Neural crest cell (in vitro differentiated cells): ENCODE data around the gene MUC5AC. TPM values are rescaled to one million over a fixed set of nuclear protein-coding genes. Genes with fewer than 3 reads are reported as not detected.
A peak's percentile ranks its signal among the peaks of the same experiment; 100 is the strongest.

Experiments
- DNase-seq: peaks from one replicate; pipeline ENCODE4 v3.0.0; 2021; ENCODE audit warnings: low read depth, mixed read lengths, low spot score
- H3K27ac Mint-ChIP-seq: one replicate; pipeline ENCODE4 v1.8.0; 2021; ENCODE audit warnings: mild to moderate bottlenecking, mixed read lengths; ENCODE audit not compliant: unreplicated experiment
- H3K27me3 Mint-ChIP-seq: 2 replicates; pipeline ENCODE4 v1.8.0; 2021; ENCODE audit warnings: low read depth, mild to moderate bottlenecking, mixed read lengths
- H3K36me3 Mint-ChIP-seq: 2 replicates; pipeline ENCODE4 v1.8.0; 2021; ENCODE audit warnings: low read depth, mild to moderate bottlenecking, mixed read lengths
- H3K4me1 Mint-ChIP-seq: 2 replicates; pipeline ENCODE4 v1.8.0; 2021; ENCODE audit warnings: mixed read lengths
- H3K4me3 Mint-ChIP-seq: one replicate; pipeline ENCODE4 v1.8.0; 2021; ENCODE audit warnings: mild to moderate bottlenecking, mixed read lengths
- H3K9me3 Mint-ChIP-seq: 2 replicates; pipeline ENCODE4 v1.8.0; 2021; ENCODE audit warnings: mixed read lengths
- CTCF ChIP-seq: fragments of 200-600 bp; sonication (generic); conservative IDR thresholded peaks from 2 replicates; pipeline ENCODE4 v1.5.0; 2021; ENCODE audit warnings: antibody characterized with exemption, mild to moderate bottlenecking
- total RNA-seq: library from RNA; stranded (reverse); gene quantifications from 2 replicates; pipeline ENCODE4 v1.2.1, GENCODE V29; 2021

MUC5AC gene
- total RNA-seq, 1 donor from 2014 or later, result not detected

DNA sequence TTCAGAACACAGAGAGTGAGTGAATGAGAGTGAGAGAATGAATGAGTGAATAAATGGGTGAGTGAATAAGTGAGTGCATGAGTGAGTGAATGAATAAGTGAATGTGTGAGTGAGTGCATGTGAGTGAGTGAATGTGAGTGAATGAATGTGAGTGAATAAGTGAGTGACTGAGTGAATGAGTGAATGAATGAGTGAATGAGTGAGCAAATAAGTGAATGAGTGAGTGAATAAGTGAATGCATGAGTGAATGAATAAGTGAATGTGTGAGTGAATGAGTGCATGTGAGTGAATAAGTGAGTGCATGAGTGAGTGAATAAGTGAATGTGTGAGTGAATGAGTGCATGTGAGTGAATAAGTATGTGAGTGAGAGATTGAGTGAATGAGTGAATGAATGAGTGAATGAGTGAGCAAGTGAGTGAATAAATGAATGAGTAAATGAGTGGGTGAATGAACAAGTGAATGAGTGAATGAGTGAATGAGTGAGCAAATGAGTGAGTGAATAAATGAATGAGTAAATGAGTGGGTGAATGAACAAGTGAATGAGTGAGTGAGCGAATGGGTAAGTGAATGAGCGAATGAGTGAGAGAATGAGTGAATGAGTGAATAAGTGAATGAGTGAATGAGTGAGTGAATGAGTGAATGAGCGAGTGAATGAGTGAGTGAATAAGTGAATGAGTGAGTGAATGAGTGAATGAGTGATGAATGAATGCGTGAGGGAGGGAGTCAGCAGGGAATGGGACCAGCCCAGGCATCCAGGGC lies 43.8 kb downstream of the MUC5AC start:
- Mint-ChIP-seq H3K27me3 (no peaks in the 10 kb centered on the region), H3K27ac (no peak overlapping the region), H3K9me3 (no peaks in the 10 kb centered on the region), H3K4me1 (no peaks in the 10 kb centered on the region), H3K36me3 (no peaks in the 10 kb centered on the region), H3K4me3 (no peak overlapping the region)
- no peak for DNase-seq
- no peak for TF ChIP-seq CTCF

GRCh38 chr11:1202154-1202775 lies 44.5 kb downstream of the MUC5AC start:
- Mint-ChIP-seq H3K27me3 (no peaks in the 10 kb centered on the region), H3K4me1 (no peaks in the 10 kb centered on the region), H3K36me3 (no peaks in the 10 kb centered on the region), H3K4me3 (no peak overlapping the region), H3K9me3 (no peaks in the 10 kb centered on the region), H3K27ac (no peak overlapping the region)
- TF ChIP-seq CTCF, result no peak
- no peak for DNase-seq

GRCh38 chr11:1202776-1203504 lies 45.2 kb downstream of the MUC5AC start:
- no peaks in the 10 kb centered on the region for H3K36me3 Mint-ChIP-seq
- peak; percentile 82 for DNase-seq
- peak; percentile 89 for TF ChIP-seq CTCF
- no peaks in the 10 kb centered on the region for H3K9me3 Mint-ChIP-seq
- H3K4me3 Mint-ChIP-seq, result no peak overlapping the region
- H3K4me1 Mint-ChIP-seq, result no peaks in the 10 kb centered on the region
- H3K27me3 Mint-ChIP-seq, result no peaks in the 10 kb centered on the region
- no peak overlapping the region for H3K27ac Mint-ChIP-seq

DNA sequence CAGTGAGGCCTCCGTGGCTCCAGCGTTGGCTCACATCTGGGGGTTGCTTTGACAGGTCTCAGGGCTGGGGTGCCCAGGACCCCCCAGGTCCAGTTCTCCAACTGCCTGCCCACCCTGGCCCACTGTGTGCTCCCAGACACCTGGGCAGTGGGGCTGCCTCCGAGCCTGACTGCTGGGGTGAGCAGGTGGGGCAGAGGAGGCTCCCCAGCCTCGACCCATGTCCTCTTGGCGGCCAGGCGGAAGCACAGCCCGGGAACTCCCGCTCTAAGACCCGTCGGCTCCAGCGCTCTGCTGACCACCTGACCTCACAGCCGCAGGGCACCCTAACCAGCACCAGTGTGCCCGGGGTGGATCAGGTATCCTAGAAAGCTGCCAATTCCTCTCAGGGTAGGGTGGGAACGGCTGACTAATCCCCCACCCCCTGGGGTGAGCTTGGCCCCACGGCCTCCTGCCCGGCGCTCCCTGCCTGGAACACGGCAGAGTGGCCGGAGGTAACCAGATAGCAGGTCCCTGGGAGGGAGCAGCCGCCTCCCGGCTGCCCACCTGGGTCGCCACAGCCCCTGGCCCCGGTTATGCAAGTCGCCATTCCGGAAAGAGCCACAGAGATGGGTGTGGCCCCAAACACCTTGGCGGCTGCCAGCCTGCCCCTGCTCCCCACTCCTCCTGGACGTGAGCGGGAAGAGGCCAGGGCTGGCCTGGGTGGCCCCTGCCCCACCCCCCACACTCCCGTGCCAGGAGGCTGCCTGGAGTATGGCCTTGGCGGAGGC lies 45.9 kb downstream of the MUC5AC start:
- H3K27me3 Mint-ChIP-seq, result no peaks in the 10 kb centered on the region
- H3K4me1 Mint-ChIP-seq, result no peaks in the 10 kb centered on the region

More for the DNA sequence above, 45.9 kb downstream of the MUC5AC start:
- no peaks in the 10 kb centered on the region for H3K36me3 Mint-ChIP-seq
- no peak for DNase-seq
- no peaks in the 10 kb centered on the region for H3K9me3 Mint-ChIP-seq
- no peak for TF ChIP-seq CTCF
- no peak overlapping the region for H3K4me3 Mint-ChIP-seq
- no peak overlapping the region for H3K27ac Mint-ChIP-seq
